Measurements from ENCODE around the gene MGMT.

MGMT gene

DNA sequence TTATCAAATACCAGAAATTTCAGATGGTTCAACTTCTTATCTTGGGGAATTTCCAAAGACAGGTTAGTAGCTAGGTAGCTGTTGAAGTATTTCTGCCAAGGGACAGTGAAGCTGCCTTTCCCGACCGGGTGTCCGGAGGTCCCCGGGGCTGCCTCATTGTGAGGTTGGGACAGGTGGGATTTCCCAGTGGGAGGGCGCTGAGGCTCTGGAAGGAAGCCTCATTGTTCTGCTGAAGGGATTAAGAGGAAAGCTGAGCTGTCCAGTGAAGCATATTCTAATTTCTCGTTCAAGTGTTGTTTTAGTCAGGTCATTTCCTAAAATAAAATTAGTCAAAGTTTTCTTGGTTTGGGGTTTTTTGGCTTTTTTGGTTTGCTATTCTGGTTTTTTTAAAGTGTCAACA lies 244.2 kb downstream of the MGMT start:
- CTCF ChIA-PET, result interaction anchor here (0.6 kb wide), 1 partner anchor 300 kb away, joined by 3 read pairs; no protein-coding TSS in a partner anchor
- no peak for DNase-seq (ENCODE audit: low spot score)
- POLR2A ChIA-PET (ENCODE audit: low non-redundant PET), result no interaction called here
- TF ChIP-seq, protein P1, sequence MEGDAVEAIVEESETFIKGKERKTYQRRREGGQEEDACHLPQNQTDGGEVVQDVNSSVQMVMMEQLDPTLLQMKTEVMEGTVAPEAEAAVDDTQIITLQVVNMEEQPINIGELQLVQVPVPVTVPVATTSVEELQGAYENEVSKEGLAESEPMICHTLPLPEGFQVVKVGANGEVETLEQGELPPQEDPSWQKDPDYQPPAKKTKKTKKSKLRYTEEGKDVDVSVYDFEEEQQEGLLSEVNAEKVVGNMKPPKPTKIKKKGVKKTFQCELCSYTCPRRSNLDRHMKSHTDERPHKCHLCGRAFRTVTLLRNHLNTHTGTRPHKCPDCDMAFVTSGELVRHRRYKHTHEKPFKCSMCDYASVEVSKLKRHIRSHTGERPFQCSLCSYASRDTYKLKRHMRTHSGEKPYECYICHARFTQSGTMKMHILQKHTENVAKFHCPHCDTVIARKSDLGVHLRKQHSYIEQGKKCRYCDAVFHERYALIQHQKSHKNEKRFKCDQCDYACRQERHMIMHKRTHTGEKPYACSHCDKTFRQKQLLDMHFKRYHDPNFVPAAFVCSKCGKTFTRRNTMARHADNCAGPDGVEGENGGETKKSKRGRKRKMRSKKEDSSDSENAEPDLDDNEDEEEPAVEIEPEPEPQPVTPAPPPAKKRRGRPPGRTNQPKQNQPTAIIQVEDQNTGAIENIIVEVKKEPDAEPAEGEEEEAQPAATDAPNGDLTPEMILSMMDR (conservative IDR thresholded peaks at IDR 0.05; ENCODE audit: low read depth), result no peak
- H3K27ac ChIP-seq, result no peak overlapping the region

- CTCF ChIA-PET, result interaction anchor here (0.6 kb wide), 1 partner anchor 301 kb away, joined by 3 read pairs; no protein-coding TSS in a partner anchor
- no peak overlapping the region for H3K27ac ChIP-seq
- TF ChIP-seq, protein P1 (conservative IDR thresholded peaks at IDR 0.05; ENCODE audit: low read depth), result no peak
- no peak for DNase-seq (ENCODE audit: low spot score)
- POLR2A ChIA-PET (ENCODE audit: low non-redundant PET), result no interaction called here
Measured at GRCh38 chr10:129712000-129712399, 245.0 kb downstream of the MGMT start.

DNA sequence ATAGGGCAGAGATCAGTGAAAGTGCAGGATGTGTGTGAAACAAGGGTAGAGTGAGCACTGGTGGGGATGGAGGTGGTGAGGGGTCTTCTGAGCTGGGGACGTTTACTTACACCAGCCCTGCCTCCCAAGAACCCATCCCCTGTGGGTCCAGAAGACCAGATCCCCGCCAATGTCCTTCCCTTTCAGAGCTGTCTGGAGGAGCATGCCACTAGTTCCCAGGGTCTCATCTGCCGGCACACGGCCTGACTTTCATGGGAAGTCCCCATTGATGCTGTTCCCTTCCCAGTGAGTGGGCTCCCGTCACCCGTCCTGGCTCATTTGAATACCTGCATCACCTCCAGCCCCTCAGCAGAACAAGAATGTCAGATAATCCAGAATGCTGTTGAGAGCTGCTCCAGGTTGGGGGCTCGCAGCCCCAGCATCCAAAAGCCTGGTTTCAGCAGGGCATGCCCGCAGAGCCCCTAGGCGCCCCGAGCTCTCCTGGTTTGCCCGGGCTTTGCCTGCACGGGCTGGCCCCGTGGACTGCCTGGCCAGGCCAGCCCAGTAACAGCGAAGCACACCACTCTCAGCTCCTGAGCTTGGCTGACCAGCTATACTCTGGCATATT lies 246.7 kb downstream of the MGMT start:
- DNase-seq (ENCODE audit: low spot score), result no peak
- TF ChIP-seq, protein P1 (conservative IDR thresholded peaks at IDR 0.05; ENCODE audit: low read depth), result no peak
- CTCF ChIA-PET, result no interaction called here
- no peak overlapping the region for H3K27ac ChIP-seq
- POLR2A ChIA-PET (ENCODE audit: low non-redundant PET), result no interaction called here

- DNase-seq (ENCODE audit: low spot score), result no peak
- ChIA-PET CTCF (no interaction called here), POLR2A (ENCODE audit: low non-redundant PET) (no interaction called here)
- H3K27ac ChIP-seq, result no peak overlapping the region
- TF ChIP-seq, protein P1 (conservative IDR thresholded peaks at IDR 0.05; ENCODE audit: low read depth), result no peak
Measured at GRCh38 chr10:129715805-129716204, 248.8 kb downstream of the MGMT start.

DNA sequence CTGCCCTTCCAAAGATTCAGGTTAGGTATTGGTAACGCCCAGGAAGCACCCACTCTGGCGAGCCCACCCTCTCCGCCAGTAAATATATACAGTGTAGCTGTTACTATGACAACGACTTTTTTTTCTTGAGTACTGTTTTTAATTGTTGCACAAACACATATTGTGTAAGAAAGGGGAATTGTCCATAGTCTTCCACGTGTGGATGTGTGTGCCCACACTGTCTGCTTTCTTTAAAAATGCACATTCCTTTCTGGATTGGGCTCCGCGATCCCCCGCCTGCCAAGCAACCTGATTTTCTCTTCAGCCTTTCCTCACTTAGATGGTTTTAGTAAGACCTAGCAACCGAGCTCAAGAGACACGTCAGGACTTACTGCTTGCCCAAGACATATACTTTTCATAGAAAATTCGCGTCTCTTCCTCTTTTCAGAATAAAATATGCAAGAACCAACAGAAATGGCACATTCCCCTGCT lies 249.2 kb downstream of the MGMT start:
- no peak overlapping the region for H3K27ac ChIP-seq
- CTCF ChIA-PET, result no interaction called here
- TF ChIP-seq, protein P1 (conservative IDR thresholded peaks at IDR 0.05; ENCODE audit: low read depth), result no peak
- no peak for DNase-seq (ENCODE audit: low spot score)
- POLR2A ChIA-PET (ENCODE audit: low non-redundant PET), result no interaction called here

GRCh38 chr10:129716881-129717280 lies 249.8 kb downstream of the MGMT start:
- CTCF ChIA-PET, result no interaction called here
- no peak for DNase-seq (ENCODE audit: low spot score)
- H3K27ac ChIP-seq, result no peak overlapping the region
- TF ChIP-seq, protein P1 (conservative IDR thresholded peaks at IDR 0.05; ENCODE audit: low read depth), result no peak
- POLR2A ChIA-PET (ENCODE audit: low non-redundant PET), result no interaction called here
